ENCODE data around the gene PPCS.

Gene PPCS

GRCh38 chr1:42423681-42424080 lies 32.7 kb upstream of the PPCS start:
- H4K20me1 ChIP-seq: no peaks in the 10 kb centered on the region
- H3K9ac ChIP-seq: no peak overlapping the region
- TF ChIP-seq Cebpa-rat (IDR thresholded peaks at IDR 0.05): no peak
- no peaks in the 10 kb centered on the region for H3K27me3 ChIP-seq
- no peaks in the 10 kb centered on the region for H3K9me3 ChIP-seq (replicated peaks in 1 of 11)
- H3K4me2 ChIP-seq: no peak overlapping the region
- H3K36me3 ChIP-seq: no peaks in the 10 kb centered on the region
- no peak overlapping the region for H3K27ac ChIP-seq
- peaks cover 0 to 8% (median 4%) of the 10 kb centered on the region in 10 experiments; a peak in 6 of 20 replicates for H3K4me1 ChIP-seq
- H3K4me3 ChIP-seq: no peak overlapping the region

GRCh38 chr1:42424201-42424600 lies 32.1 kb upstream of the PPCS start:
- Histone ChIP-seq H3K4me3 (no peak overlapping the region), H3K27ac (no peak overlapping the region), H4K20me1 (no peaks in the 10 kb centered on the region), H3K9me3 (replicated peaks in 1 of 11) (no peaks in the 10 kb centered on the region), H3K36me3 (no peaks in the 10 kb centered on the region), H3K4me1 (peaks cover 0 to 8% (median 4%) of the 10 kb centered on the region in 10 experiments; a peak in 6 of 20 replicates), H3K4me2 (no peak overlapping the region), H3K27me3 (no peaks in the 10 kb centered on the region), H3K9ac (no peak overlapping the region)
- TF ChIP-seq Cebpa-rat (IDR thresholded peaks at IDR 0.05): no peak

- no peaks in the 10 kb centered on the region for H3K27me3 ChIP-seq
- no peaks in the 10 kb centered on the region for H3K36me3 ChIP-seq
- peak overlapping the region in 4 of 11 experiments; percentile 0 to 24 (median 18); a peak in 2 of 22 replicates for H3K4me2 ChIP-seq
- H3K27ac ChIP-seq: no peak overlapping the region
- no peak for TF ChIP-seq Cebpa-rat (IDR thresholded peaks at IDR 0.05)
- no peak overlapping the region for H3K4me3 ChIP-seq
- no peaks in the 10 kb centered on the region for H3K9me3 ChIP-seq (replicated peaks in 1 of 11)
- no peaks in the 10 kb centered on the region for H4K20me1 ChIP-seq
- no peak overlapping the region for H3K9ac ChIP-seq
- H3K4me1 ChIP-seq: peaks cover 7 to 24% (median 13%) of the 10 kb centered on the region in 10 experiments
These were observed 29.1 kb upstream of the PPCS start for GRCh38 chr1:42427240-42427639.

GRCh38 chr1:42429603-42430002 lies 26.7 kb upstream of the PPCS start:
- Histone ChIP-seq H3K27ac (no peak overlapping the region), H3K4me2 (no peak overlapping the region; a peak in 1 of 22 replicates), H3K4me3 (no peak overlapping the region), H3K36me3 (no peaks in the 10 kb centered on the region; a peak in 1 of 22 replicates), H3K9ac (no peak overlapping the region), H3K4me1 (peaks cover 7 to 24% (median 11%) of the 10 kb centered on the region in 10 experiments), H3K27me3 (no peaks in the 10 kb centered on the region), H3K9me3 (replicated peaks in 1 of 11) (no peaks in the 10 kb centered on the region), H4K20me1 (no peaks in the 10 kb centered on the region)
- no peak for TF ChIP-seq Cebpa-rat (IDR thresholded peaks at IDR 0.05)

- Histone ChIP-seq H3K4me2 (peak overlapping the region; percentile 20 to 62 (median 40); a peak in 21 of 22 replicates), H4K20me1 (no peaks in the 10 kb centered on the region), H3K4me1 (peaks cover 7 to 24% (median 11%) of the 10 kb centered on the region in 10 experiments), H3K9me3 (replicated peaks in 1 of 11) (no peaks in the 10 kb centered on the region), H3K27me3 (no peaks in the 10 kb centered on the region), H3K27ac (no peak overlapping the region), H3K4me3 (no peak overlapping the region), H3K36me3 (no peaks in the 10 kb centered on the region; a peak in 1 of 22 replicates), H3K9ac (no peak overlapping the region)
- TF ChIP-seq Cebpa-rat (IDR thresholded peaks at IDR 0.05): no peak
These were observed 25.8 kb upstream of the PPCS start for GRCh38 chr1:42430286-42431135.

GRCh38 chr1:42431514-42431913 lies 24.8 kb upstream of the PPCS start:
- no peak for TF ChIP-seq Cebpa-rat (IDR thresholded peaks at IDR 0.05)
- Histone ChIP-seq H3K9ac (no peak overlapping the region), H3K36me3 (no peaks in the 10 kb centered on the region; a peak in 1 of 22 replicates), H3K9me3 (replicated peaks in 1 of 11) (no peaks in the 10 kb centered on the region), H3K27me3 (no peaks in the 10 kb centered on the region), H3K27ac (no peak overlapping the region), H3K4me2 (peak overlapping the region in 1 of 11 experiments; percentile 29; a peak in 1 of 22 replicates), H3K4me1 (peaks cover 7 to 25% (median 11%) of the 10 kb centered on the region in 10 experiments), H4K20me1 (no peaks in the 10 kb centered on the region), H3K4me3 (no peak overlapping the region)

GRCh38 chr1:42432714-42433113 lies 23.6 kb upstream of the PPCS start:
- Histone ChIP-seq H4K20me1 (no peaks in the 10 kb centered on the region), H3K9me3 (replicated peaks in 1 of 11) (no peaks in the 10 kb centered on the region), H3K4me1 (peaks cover 8 to 32% (median 11%) of the 10 kb centered on the region in 10 experiments), H3K27me3 (no peaks in the 10 kb centered on the region), H3K9ac (no peak overlapping the region), H3K4me3 (no peak overlapping the region), H3K4me2 (no peak overlapping the region), H3K36me3 (no peaks in the 10 kb centered on the region; a peak in 1 of 22 replicates), H3K27ac (no peak overlapping the region)
- no peak for TF ChIP-seq Cebpa-rat (IDR thresholded peaks at IDR 0.05)

- H4K20me1 ChIP-seq: no peaks in the 10 kb centered on the region
- no peaks in the 10 kb centered on the region; a peak in 1 of 22 replicates for H3K36me3 ChIP-seq
- H3K9ac ChIP-seq: no peak overlapping the region
- H3K4me2 ChIP-seq: no peak overlapping the region
- peaks cover 8 to 32% (median 11%) of the 10 kb centered on the region in 10 experiments for H3K4me1 ChIP-seq
- TF ChIP-seq Cebpa-rat (IDR thresholded peaks at IDR 0.05): no peak
- no peaks in the 10 kb centered on the region for H3K27me3 ChIP-seq
- H3K4me3 ChIP-seq: no peak overlapping the region
- no peak overlapping the region for H3K27ac ChIP-seq
- H3K9me3 ChIP-seq (replicated peaks in 1 of 11): no peaks in the 10 kb centered on the region
These were observed 23.0 kb upstream of the PPCS start for GRCh38 chr1:42433369-42433768.

- H3K4me3 ChIP-seq: no peak overlapping the region
- no peak for TF ChIP-seq Cebpa-rat (IDR thresholded peaks at IDR 0.05)
These were observed 22.0 kb upstream of the PPCS start for GRCh38 chr1:42434340-42434739.

More at GRCh38 chr1:42434340-42434739, 22.0 kb upstream of the PPCS start:
- H3K36me3 ChIP-seq: no peaks in the 10 kb centered on the region; a peak in 1 of 22 replicates
- no peak overlapping the region for H3K9ac ChIP-seq
- no peaks in the 10 kb centered on the region for H3K27me3 ChIP-seq
- H4K20me1 ChIP-seq: no peaks in the 10 kb centered on the region
- H3K4me2 ChIP-seq: no peak overlapping the region
- H3K27ac ChIP-seq: no peak overlapping the region
- no peaks in the 10 kb centered on the region for H3K9me3 ChIP-seq (replicated peaks in 1 of 11)
- H3K4me1 ChIP-seq: peaks cover 8 to 29% (median 11%) of the 10 kb centered on the region in 10 experiments
